K562 (cell line): ENCODE results near the gene SIRT5.

Experiments used
- CTCF ChIP-seq, 3 experiments: IDR thresholded peaks in 2 of 3; conservative IDR thresholded peaks in 1 of 3; 2 replicates each; pipeline ENCODE4 v1.5.1; 2011 to 2012; ENCODE audit warnings: low read length in 3 of 3, mild to moderate bottlenecking in 3 of 3, control low read depth in 2 of 3, improper control_type of control experiment in 1 of 3, inconsistent platforms in 1 of 3, low read depth in 1 of 3, mixed read lengths in 1 of 3, moderate library complexity in 1 of 3; ENCODE audit not compliant: insufficient read depth in 2 of 3
- KAT7 ChIP-seq: sonication (generic); formaldehyde crosslinking; IDR thresholded peaks from 2 replicates; pipeline ENCODE4 v1.8.0; 2022; ENCODE audit warnings: missing genetic modification reagents, mild to moderate bottlenecking, borderline replicate concordance
- MAX ChIP-seq: sonication (generic); formaldehyde crosslinking; IDR thresholded peaks from 2 replicates; pipeline ENCODE4 v1.9.0; 2022; ENCODE audit warnings: mild to moderate bottlenecking, missing genetic modification reagents
- RREB1 ChIP-seq: fragments of 250-450 bp; sonication (Bioruptor Pico); IDR thresholded peaks from 2 replicates; pipeline ENCODE4 v1.4.0; 2020

DNA sequence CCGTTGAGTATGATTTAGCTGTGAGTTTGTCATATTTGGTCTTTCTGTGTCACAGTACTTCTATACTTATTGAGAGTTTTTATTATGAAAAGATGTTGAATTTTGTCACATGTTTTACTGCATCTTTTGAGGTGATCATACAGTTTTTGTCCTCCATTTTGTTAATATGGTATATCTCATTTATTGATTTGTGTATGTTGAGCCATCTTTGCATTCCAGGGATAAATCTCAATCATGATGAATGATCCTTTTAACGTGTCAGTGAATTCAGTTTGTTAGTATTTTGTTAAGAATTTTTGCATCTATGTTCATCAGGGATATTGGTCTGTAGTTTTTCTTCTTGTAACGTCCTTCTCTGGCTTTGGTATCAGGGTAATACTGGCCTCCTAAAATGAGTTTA, 3.5 kb downstream of the SIRT5 start:
- TF ChIP-seq KAT7 (CRISPR knock-in tag): no peak
- TF ChIP-seq RREB1 (CRISPR knock-in tag): no peak
- TF ChIP-seq CTCF (IDR thresholded peaks at IDR 0.05 in 2 of 3, conservative IDR thresholded peaks at IDR 0.05 in 1 of 3; ENCODE audit: insufficient read depth in 2 of 3, low read depth in 1 of 3, low read length in 3 of 3): no peak
- no peak for TF ChIP-seq MAX (CRISPR knock-in tag)
